H9 (cell line): Measurements from ENCODE around the gene DYRK1A. TPM values are rescaled to one million over a fixed set of nuclear protein-coding genes. Genes with fewer than 3 reads are reported as not detected.

ENCODE experiments used
- DNase-seq: peaks from one replicate; pipeline ENCODE4 v3.0.0-alpha.2; 2017
- H2AFZ ChIP-seq: one replicate; pipeline ENCODE4 v1.6.1; 2013; ENCODE audit warnings: mild to moderate bottlenecking, low read length, control low read depth, moderate library complexity
- H2AK5ac ChIP-seq: 2 replicates; pipeline ENCODE4 v1.6.1; 2013; ENCODE audit warnings: low read length, control low read depth, mixed read lengths; ENCODE audit not compliant: insufficient read length
- H2BK120ac ChIP-seq: one replicate; pipeline ENCODE4 v1.6.1; 2013; ENCODE audit warnings: low read depth, mild to moderate bottlenecking, low read length, control low read depth, inconsistent platforms; ENCODE audit not compliant: poor library complexity, severe bottlenecking
- H2BK12ac ChIP-seq: 2 replicates; pipeline ENCODE4 v1.6.1; 2013; ENCODE audit warnings: low read length, control low read depth, mixed read lengths, low read depth; ENCODE audit not compliant: insufficient read length
- H2BK15ac ChIP-seq: 2 replicates; pipeline ENCODE4 v1.6.1; 2013; ENCODE audit warnings: low read depth, low read length, control low read depth
- H2BK20ac ChIP-seq: one replicate; pipeline ENCODE4 v1.6.1; 2013; ENCODE audit warnings: low read depth, mild to moderate bottlenecking, low read length, control low read depth, inconsistent platforms; ENCODE audit not compliant: poor library complexity, severe bottlenecking
- H2BK5ac ChIP-seq: 2 replicates; pipeline ENCODE4 v1.6.1; 2013; ENCODE audit warnings: low read length, control low read depth, mixed read lengths; ENCODE audit not compliant: insufficient read length
- H3K14ac ChIP-seq: 2 replicates; pipeline ENCODE4 v1.6.1; 2013; ENCODE audit warnings: low read length, control low read depth; ENCODE audit not compliant: insufficient read depth
- H3K18ac ChIP-seq: 2 replicates; pipeline ENCODE4 v1.6.1; 2013; ENCODE audit warnings: low read depth, mild to moderate bottlenecking, mixed read lengths, low read length, control low read depth; ENCODE audit not compliant: insufficient read length
- H3K23ac ChIP-seq: 2 replicates; pipeline ENCODE4 v1.6.1; 2013; ENCODE audit warnings: low read length, control low read depth, mixed read lengths, low read depth; ENCODE audit not compliant: insufficient read length
- H3K23me2 ChIP-seq: 2 replicates; pipeline ENCODE4 v1.6.1; 2013; ENCODE audit warnings: low read depth, mild to moderate bottlenecking, mixed read lengths, low read length, control low read depth; ENCODE audit not compliant: insufficient read length, poor library complexity, severe bottlenecking
- H3K27ac ChIP-seq: 2 replicates; pipeline ENCODE4 v1.5.1; 2013; ENCODE audit warnings: low read length, control low read depth, mixed read lengths, low read depth; ENCODE audit not compliant: insufficient read length
- H3K27me3 ChIP-seq: 2 replicates; pipeline ENCODE4 v1.6.1; 2013; ENCODE audit warnings: low read length, control low read depth, inconsistent platforms; ENCODE audit not compliant: insufficient read depth
- H3K4ac ChIP-seq: 2 replicates; pipeline ENCODE4 v1.6.1; 2013; ENCODE audit warnings: low read depth, mild to moderate bottlenecking, control low read depth, inconsistent platforms, low read length, moderate library complexity
- H3K4me1 ChIP-seq: 2 replicates; pipeline ENCODE4 v1.6.1; 2013; ENCODE audit warnings: low read length, control low read depth, inconsistent platforms; ENCODE audit not compliant: insufficient read depth
- H3K4me2 ChIP-seq: 2 replicates; pipeline ENCODE4 v1.6.1; 2013; ENCODE audit warnings: low read length, control low read depth, mixed read lengths; ENCODE audit not compliant: insufficient read length, insufficient read depth
- H3K56ac ChIP-seq: 2 replicates; pipeline ENCODE4 v1.6.1; 2013; ENCODE audit warnings: low read depth, mild to moderate bottlenecking, mixed read lengths, low read length, control low read depth; ENCODE audit not compliant: insufficient read length
- H3K79me1 ChIP-seq: 2 replicates; pipeline ENCODE4 v1.6.1; 2013; ENCODE audit warnings: low read depth, mild to moderate bottlenecking, moderate library complexity, low read length, control low read depth, inconsistent platforms; ENCODE audit not compliant: insufficient read depth, poor library complexity, severe bottlenecking
- H3K79me2 ChIP-seq: 2 replicates; pipeline ENCODE4 v1.6.1; 2013; ENCODE audit warnings: low read length, control low read depth, inconsistent platforms; ENCODE audit not compliant: insufficient read depth
- H3K9ac ChIP-seq: 2 replicates; pipeline ENCODE4 v1.6.1; 2013; ENCODE audit warnings: low read length, control low read depth, mixed read lengths; ENCODE audit not compliant: insufficient read length; ENCODE audit errors: extremely low read depth
- H3K9me3 ChIP-seq: one replicate; pipeline ENCODE4 v1.6.1; 2013; ENCODE audit warnings: low read depth, low read length, inconsistent platforms; ENCODE audit not compliant: control insufficient read depth
- H3T11ph ChIP-seq: one replicate; pipeline ENCODE4 v1.6.1; 2013; ENCODE audit warnings: mild to moderate bottlenecking, low read length, control low read depth, inconsistent platforms
- H4K20me1 ChIP-seq: one replicate; pipeline ENCODE4 v1.6.1; 2013; ENCODE audit not compliant: control insufficient read depth, insufficient read length, insufficient read depth
- H4K5ac ChIP-seq: 2 replicates; pipeline ENCODE4 v1.6.1; 2013; ENCODE audit warnings: low read depth, mild to moderate bottlenecking, mixed read lengths, low read length, control low read depth; ENCODE audit not compliant: insufficient read length
- H4K8ac ChIP-seq: replicated peaks from 2 replicates; pipeline ENCODE4 v1.6.1; 2013; ENCODE audit warnings: low read length, control low read depth, mixed read lengths, low read depth; ENCODE audit not compliant: insufficient read length
- H4K91ac ChIP-seq: 2 replicates; pipeline ENCODE4 v1.6.1; 2013; ENCODE audit warnings: low read depth, mild to moderate bottlenecking, moderate library complexity, mixed read lengths, low read length, control low read depth; ENCODE audit not compliant: insufficient read length
- H3K27ac Mint-ChIP-seq, 3 experiments: 2 replicates in 2 of 3; 3 replicates in 1 of 3; pipeline ENCODE4 v1.8.0; 2020 to 2021; ENCODE audit warnings: mixed read lengths in 3 of 3, mild to moderate bottlenecking in 1 of 3, moderate library complexity in 1 of 3
- H3K27me3 Mint-ChIP-seq: 2 replicates; pipeline ENCODE4 v1.8.0; 2021; ENCODE audit warnings: low read depth, mild to moderate bottlenecking, moderate library complexity, mixed read lengths
- H3K36me3 Mint-ChIP-seq, 3 experiments: 2 replicates in 2 of 3; 3 replicates in 1 of 3; pipeline ENCODE4 v1.8.0; 2020 to 2021; ENCODE audit warnings: low read depth in 3 of 3, mixed read lengths in 3 of 3; ENCODE audit not compliant: insufficient read depth in 1 of 3
- H3K4me1 Mint-ChIP-seq, 2 experiments: 2 replicates each; pipeline ENCODE4 v1.8.0; 2020; ENCODE audit warnings: mixed read lengths in 2 of 2
- H3K4me3 Mint-ChIP-seq, 2 experiments: 2 replicates in 1 of 2; 3 replicates in 1 of 2; pipeline ENCODE4 v1.8.0; 2020 to 2021; ENCODE audit warnings: mild to moderate bottlenecking in 2 of 2, mixed read lengths in 2 of 2, moderate library complexity in 1 of 2
- H3K9me3 Mint-ChIP-seq, 2 experiments: 2 replicates in 1 of 2; 3 replicates in 1 of 2; pipeline ENCODE4 v1.8.0; 2020; ENCODE audit warnings: mild to moderate bottlenecking in 2 of 2, mixed read lengths in 2 of 2, moderate library complexity in 1 of 2
- CTCF ChIP-seq: fragments of 200-600 bp; sonication (generic); conservative IDR thresholded peaks from 3 replicates; pipeline ENCODE4 v1.8.0; 2021; ENCODE audit warnings: antibody characterized with exemption, mild to moderate bottlenecking
- WGBS: extraction: QIAGEN DNeasy Blood & Tissue Kit; methylation state at CpG from one replicate; pipeline ENCODE4 v1.1.7; 2013; ENCODE audit warnings: missing lambda C conversion rate, low lambda C conversion rate, mixed read lengths; ENCODE audit not compliant: insufficient read length; ENCODE audit errors: extremely low coverage; 5-methylcytosine and 5-hydroxymethylcytosine counted together
- total RNA-seq: library from RNA; stranded (reverse); gene quantifications from 2 replicates; pipeline ENCODE4 v1.2.1, GENCODE V29; 2021

The DYRK1A gene
- total RNA-seq, 1 experiment from 2014 or later, result 73.6 TPM

- DNase-seq, result no peak
- Mint-ChIP-seq H3K9me3 (no peaks in the 10 kb centered on the region), H3K27ac (peak overlapping the region in 2 of 3 experiments; percentile 46 to 72; a peak in 4 of 7 replicates)
Measured at GRCh38 chr21:37514038-37514667, 147.6 kb downstream of the DYRK1A start.

More at GRCh38 chr21:37514038-37514667, 147.6 kb downstream of the DYRK1A start:
- no peak overlapping the region for H4K5ac ChIP-seq
- H3K4me2 ChIP-seq, result no peak overlapping the region
- Mint-ChIP-seq H3K4me1 (peaks cover 31% of the 10 kb centered on the region in 2 experiments), H3K27me3 (no peaks in the 10 kb centered on the region), H3K36me3 (peaks cover 34 to 75% (median 54%) of the 10 kb centered on the region in 3 experiments), H3K4me3 (no peak overlapping the region)
- H3K14ac ChIP-seq, result no peak overlapping the region
- H2BK120ac ChIP-seq, result no peak overlapping the region
- H4K20me1 ChIP-seq, result no peaks in the 10 kb centered on the region
- H2AK5ac ChIP-seq, result no peak overlapping the region
- no CpG with 5 or more reads among the region's 8 CpGs for WGBS
- no peaks in the 10 kb centered on the region; the same call in 1 of the 2 replicates for H3K79me2 ChIP-seq
- H3K79me1 ChIP-seq, result peaks cover 6% of the 10 kb centered on the region
- H3K4ac ChIP-seq, result no peak overlapping the region
- no peaks in the 10 kb centered on the region for H3K9me3 ChIP-seq
- H2BK5ac ChIP-seq, result no peak overlapping the region
- peaks cover 15% of the 10 kb centered on the region; the same call in 1 of the 2 replicates for H3K4me1 ChIP-seq
- TF ChIP-seq CTCF, result no peak
- H4K91ac ChIP-seq, result no peak overlapping the region
- no peaks in the 10 kb centered on the region for H3K27me3 ChIP-seq
- no peak overlapping the region for H2AFZ ChIP-seq
- H3K23ac ChIP-seq, result no peak overlapping the region
- no peak overlapping the region for H3K18ac ChIP-seq
- H3T11ph ChIP-seq, result no peak overlapping the region
- no peak overlapping the region for H3K27ac ChIP-seq
- no peak overlapping the region for H2BK15ac ChIP-seq
- no peak overlapping the region for H2BK12ac ChIP-seq
- H2BK20ac ChIP-seq, result no peak overlapping the region
- H3K9ac ChIP-seq, result no peak overlapping the region
- H3K23me2 ChIP-seq, result no peaks in the 10 kb centered on the region
- no peak overlapping the region for H4K8ac ChIP-seq
- no peak overlapping the region for H3K56ac ChIP-seq
